Amniotic epithelial cell (primary cell): ENCODE measurements around the gene DNAH17.

Experiments
- DNase-seq: peaks from one replicate; pipeline ENCODE4 v3.0.0-alpha.2; 2010; ENCODE audit warnings: low read depth

The DNAH17 gene

DNA sequence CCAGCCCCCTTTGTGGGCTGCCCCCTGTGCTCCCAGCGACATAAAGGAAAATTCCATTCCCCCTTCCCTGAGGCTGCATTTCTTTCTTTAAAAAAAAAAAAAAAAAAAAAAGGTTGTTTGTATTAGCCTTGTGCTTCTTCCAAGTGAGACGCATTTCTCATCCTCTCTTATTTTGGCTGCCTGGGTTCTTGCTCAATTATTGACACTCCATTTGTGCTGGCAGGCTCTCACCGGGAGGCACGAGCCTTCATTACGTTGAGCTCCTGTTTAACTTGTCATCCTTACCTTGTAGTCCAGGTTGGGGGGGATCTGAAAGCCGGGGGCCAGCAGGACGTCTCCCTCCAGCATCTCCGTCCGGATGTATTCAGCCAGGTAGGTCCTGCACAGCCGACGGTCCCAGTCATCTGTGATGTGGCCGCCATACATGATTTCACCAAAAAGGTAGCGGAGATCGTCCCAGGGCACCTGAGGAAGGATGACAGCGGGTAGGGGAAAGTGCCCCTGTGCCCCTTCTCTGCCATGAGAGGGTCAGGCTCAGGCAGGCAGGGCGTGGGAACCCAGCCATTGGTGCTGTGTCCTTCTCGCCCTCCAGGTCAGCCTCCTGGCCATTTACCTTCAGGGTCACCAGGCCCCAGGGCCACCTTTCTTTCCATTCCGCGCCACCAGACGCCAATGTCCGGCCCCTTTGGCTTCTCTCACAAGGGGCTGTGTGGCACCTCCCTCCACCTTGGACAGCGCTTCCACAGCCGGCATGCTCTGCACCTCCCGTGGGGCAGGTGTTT is 148.2 kb downstream of the DNAH17 start:
- DNase-seq = no peak

DNA sequence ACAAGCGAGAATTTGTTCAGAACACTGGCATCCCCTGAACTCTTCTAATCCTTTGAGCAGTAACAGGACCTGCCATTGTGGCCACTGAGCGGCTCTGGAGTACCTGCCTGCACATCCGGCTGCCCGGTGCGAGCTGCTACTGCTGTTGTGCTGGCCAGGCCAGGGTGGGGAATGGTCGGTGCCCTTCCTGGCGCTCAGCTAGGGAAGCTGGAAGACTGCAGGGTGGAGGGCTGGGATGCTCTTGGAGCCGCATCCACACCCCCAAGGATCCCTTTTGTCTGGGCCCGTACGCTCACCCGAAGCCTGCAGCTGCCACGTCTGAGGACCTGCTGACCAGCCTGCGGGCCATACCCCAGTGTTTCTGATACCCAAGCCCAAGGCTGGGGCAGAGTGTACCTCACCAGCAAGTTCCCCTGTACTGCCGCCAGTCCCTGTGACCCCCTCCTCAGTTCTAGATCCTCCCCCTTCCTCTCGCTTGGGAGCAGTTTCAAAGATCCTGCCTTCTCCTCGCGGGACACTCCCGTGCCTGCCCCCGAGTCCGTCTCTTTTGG is 149.1 kb downstream of the DNAH17 start:
- no peak for DNase-seq

DNA sequence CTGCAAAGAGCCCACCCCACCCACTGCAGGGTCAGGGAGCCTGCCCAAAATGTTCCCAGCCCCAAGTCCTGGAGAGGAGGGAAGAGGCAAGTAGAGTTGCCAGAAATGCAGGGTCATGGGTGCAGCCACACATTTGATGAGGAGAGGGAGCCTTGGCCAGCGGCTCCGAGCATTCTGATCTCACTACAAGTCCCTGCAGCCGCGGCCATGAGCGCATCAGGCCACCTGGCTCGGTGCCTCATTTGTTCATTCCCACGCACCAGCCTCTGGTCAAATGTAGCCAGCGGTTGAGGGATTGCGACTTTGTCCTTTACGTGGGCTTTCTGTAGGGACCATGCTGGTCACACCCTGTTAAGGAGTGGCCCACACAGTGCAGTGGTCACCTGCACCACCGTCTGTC is 150.1 kb downstream of the DNAH17 start:
- DNase-seq = no peak

DNA sequence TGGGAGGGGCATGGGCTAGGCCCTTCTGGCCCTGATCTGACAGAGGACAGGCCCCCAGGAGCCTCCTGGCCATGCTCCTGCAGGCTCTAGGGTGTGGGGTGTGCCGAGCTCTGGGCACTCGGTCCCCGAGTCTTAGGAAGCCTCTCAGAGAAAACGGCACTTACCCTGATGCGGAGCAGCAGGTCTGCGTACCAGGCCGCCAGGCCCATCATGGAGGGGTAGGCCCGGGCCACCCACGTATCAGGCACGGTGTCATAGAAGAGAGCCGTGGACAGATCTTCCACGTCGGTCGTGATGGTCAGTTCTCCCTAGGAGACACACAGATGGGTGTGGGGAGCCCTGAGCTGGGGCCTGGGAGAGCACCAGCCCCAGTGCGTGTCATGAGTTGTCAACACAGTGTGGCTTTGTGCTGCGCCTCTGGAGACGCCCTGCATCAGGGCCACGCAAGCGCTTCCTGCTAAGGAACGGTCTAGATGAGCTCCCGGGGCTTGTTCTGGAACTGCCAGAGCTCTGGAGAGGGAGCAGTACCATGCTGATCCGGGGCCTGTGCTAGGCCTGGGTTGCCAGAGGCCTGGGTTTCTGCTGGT is 150.8 kb downstream of the DNAH17 start:
- no peak for DNase-seq

DNA sequence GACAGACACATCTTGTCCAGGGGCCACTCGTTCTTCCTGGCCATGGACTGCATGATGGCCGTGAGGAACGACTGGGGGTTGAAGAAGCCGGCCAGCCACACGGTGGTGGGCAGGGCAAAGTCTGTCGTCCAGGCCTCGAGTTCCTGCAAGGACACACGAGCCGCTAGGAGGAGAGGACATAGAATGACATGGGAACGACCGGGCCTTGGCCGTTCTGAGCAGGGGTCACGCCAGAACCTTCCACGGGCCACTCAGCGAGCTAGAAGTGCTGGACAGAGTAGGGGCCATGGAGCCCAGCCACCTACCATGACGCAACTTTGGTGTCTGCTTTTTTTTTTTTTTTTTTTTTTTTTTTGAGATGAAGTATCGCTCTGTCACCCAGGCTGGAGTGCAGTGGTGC is 151.8 kb downstream of the DNAH17 start:
- DNase-seq = no peak

DNA sequence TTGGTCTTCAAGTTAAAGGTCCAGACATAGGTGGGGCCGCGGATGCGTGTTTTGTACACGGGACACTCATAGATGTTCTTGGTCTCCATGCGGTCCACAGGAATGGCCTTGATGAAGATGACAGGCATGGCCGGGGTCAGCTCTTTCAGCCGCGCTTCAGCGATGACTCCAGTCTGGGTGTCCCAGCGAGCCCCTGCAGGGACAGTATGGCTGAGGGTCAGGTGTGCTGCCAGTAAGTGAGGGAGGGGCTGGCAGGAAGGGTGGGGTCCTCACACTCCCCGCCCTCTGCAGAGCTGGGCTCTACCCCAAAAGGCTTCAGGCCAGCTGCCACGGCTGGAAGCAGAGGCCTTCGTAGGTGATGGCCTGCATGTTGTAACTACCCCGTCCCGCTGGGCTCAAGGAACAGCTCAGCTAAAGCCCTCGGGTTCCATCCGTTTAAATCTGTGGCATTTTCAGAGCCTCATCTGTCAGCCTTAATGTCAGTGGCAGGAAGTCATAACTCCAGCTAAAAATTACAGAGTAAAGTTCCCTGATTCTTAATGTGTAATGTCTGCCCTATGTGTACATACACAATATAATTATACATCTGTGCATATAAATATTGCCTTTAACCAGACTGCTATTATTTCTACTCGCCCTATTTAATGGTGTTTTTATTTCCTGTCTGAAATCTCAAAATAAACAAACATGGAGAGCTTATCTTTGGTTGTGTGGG is 153.1 kb downstream of the DNAH17 start:
- DNase-seq = no peak

DNA sequence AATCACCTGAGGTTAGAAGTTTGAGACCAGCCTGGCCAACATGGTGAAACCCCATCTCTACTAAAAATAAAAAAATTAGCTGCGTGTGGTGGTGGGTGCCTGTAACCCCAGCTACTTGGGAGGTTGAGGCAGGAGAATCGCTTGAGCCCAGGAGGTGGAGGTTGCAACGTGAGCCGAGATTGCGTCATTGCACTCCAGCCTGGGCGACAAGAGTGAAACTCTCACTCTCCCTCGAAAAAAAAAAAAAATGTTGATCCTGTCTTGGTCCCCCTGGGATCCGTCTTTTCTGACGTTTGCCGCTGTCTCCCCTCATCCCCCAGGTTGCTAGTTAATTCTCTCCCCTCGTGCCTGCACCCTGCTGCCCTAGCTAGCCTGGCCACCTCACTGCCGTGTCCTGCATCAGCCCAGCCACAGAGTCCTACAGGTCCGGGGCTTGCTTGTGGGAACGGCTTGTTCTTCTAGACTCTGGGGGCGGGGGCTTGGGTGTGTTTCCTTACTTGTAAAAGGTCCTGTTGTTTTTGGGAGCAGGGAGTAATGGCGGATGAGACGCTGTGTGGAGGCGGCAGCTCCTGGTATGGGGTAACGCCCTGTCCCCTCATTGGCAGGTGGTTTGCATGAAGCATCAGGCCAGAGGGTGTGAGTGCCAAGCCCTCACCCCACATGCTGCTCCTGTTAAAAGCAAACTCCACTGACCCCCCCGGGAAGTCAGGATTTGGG is 154.2 kb downstream of the DNAH17 start:
- no peak for DNase-seq

DNA sequence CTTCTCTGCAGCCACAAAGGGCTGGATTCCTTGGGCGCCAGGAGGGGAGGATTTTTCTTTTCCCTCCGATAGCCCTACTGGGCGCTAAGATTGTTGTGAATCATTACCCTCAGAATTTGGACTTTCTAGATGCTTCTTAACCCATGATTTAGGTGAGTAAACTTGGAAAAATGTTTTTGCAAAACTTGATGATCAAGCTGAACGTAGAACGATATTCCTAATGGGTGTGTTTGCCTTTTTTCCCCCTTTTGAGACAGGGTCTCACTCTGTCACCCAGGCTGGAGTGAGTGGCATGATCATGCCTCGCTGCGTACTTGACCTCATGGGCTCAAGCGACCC is 155.0 kb downstream of the DNAH17 start:
- no peak for DNase-seq

DNA sequence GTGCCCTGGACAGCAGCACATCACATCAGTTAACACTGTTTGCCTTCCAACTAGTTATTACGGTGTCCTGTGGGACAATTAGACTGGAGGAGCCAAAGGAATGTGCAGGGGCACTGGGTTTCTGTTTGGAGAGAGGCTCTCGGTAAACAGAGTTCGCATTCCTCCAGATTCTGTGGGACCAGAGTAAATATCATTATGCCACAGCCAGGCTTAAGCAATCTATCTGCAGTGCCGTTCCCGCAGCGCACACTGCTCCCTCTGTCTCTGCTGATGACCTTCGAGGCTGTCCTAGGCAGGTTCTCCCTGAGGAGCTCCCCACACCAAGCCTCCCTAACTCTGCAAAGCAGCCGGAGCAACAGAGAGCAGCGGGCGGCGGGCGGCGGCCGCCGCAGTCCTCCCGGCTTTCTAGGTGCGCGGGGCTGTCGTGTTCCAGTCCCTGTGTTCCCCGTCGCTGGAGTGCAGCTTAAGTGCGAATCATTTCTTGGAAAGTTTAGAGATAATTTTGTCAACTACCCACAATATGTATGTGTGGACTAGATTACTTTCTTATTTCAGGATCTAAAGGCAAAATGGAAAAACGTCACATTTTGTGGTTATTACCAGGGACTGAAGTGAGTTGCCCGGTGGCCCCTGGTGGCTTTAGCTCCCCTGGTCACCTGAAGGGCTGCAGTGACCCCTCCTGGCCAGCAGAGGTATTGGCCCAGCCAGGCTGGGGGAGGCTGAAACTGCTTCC is 155.5 kb downstream of the DNAH17 start:
- peak; percentile 69 for DNase-seq

DNA sequence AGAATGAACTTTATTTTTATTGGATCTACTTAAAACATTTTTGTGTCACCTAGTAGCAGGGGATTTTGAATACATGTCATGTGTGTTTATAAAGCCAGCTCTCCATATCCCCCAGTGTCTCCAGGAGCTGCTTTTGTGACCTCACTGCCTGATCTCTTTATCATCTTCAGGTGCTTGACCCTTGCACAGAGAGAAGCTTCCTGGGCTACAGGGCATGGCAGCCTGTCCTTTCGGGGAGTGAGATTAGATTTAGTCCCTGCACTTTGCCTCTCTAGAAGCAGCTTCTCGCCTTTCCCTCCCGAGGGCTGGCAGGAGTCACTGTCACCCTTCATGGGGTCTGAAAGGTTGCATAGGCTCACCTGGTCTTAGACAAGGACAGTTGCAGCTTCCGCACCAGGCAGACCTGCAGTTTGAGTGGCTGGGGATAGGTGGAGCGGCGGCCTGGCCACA is 156.1 kb downstream of the DNAH17 start:
- DNase-seq = no peak

DNA sequence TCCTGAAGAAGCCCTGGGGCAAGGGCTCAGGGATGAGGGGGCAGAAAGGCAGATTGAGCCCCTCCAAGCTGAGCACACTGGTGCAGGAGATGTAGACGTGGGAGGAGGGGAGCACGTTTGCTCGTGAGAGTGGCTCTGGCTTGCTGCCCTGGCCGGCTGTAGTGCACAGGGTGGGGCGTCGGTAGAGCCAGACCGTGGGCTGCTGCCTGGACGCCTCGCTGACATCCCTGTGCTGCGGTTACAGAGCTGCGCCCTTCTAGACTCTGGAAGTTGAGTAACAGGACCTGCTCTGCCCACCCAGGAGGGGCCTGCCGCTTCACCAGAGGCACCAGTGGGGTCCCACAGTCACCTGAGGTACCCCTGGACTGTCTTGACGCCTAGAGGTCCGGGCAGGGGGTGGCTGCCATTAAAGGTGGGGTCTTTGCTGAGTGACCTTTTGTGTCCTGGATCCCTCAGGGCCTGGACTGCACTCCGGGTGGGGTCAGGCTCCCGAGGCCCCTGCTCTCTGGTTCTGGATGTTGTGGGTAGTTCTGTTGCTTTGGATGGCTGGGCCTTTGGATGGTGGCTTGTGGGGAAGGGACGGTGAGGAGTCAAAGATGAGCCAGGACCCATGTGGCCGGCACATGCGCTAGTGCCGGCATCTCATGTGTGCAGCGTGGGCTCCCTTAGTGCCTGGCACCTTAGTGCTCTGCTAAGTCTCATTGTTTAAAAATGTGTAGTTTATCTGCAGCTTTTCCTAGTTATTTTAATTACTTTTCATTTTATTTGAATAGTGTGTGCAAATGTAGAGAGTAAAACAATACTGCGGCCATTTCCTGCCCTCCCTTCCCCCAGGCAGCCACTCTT is 157.0 kb downstream of the DNAH17 start:
- DNase-seq = no peak

DNA sequence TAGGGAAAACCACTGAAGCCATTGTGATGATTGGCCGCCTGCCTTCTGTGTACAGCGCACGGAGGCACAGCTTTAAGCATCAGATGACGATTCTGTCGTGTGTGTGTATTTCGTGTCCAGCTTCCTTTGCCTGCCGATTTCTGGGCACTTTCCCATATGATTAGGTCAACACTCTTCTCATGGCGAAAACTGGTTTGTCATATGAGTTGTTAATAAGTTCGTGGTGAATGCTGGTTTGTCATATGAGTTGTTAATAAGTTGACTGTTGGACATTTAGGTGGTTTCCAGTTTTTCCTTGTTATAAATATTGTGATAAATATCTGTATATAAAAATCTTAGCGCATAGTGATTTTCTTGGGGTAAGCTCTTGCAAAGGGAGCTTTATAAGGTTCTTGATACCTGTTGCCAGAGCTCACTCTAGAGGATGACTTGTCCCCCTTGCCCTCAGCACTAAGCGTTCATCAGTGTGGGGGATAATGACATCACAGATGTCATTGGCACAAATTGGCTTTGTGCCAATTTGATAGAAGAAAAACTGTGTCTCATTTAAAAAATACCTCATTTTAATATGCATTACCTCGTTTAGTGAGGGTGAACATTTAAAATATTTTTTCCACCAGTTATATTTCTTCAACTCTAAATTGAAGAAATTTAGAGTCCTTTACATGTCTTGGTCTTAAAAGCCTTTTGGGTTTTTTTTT is 158.7 kb downstream of the DNAH17 start:
- DNase-seq = no peak

DNA sequence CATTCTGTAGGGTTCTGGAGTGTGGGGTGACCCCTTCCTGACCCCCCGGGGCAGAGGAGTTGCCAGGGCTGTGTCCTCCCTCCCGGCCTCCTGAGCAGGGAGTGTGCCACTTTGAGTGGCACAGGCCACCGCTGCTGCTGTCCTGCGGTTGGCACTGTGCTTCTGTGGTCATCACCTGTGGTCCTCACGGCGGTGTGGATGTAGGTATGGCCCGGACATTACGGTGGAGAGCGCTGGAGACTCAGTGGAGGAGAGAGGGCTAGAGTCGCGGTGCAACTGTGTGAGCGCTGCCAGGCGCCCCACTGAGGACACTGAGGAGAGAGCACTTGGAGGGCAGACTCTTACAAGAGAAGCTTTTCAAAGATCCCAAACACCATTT is 159.7 kb downstream of the DNAH17 start:
- no peak for DNase-seq

DNA sequence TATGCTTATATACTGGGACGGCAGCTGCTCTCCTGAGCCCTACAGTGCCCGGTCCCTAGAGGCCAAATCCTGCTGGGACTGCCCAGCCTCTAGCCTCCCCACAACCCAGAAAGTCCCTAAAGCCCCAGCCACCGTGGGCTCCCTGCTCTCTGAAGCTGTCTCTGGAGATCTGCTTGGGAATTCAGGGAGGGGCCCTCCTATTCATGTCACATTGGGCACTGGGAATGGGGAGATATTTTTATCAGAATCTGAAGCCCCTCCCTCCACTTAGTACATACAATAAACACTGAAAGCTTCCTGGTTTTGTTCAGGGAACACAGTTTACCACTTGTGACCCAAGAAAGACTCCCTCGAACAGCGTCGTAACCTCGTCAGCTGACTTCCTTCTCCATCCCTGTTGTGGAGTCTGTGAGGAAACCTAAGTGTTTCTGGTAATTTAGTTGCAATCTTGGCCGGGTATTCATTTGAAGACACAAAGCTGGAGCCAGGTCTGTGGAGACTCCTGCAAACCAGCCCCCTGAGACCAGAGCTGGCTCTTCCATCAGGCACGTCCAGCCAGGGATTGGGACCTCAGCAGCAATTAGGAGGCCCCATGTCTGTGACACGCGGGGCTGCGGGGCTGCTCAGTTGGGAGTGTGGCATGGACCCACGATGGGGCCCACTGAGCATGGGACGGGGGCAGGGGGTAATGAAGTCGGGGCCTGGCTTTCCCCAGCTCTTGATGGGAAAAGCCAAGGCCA is 160.2 kb downstream of the DNAH17 start:
- peak; percentile 81 for DNase-seq

DNA sequence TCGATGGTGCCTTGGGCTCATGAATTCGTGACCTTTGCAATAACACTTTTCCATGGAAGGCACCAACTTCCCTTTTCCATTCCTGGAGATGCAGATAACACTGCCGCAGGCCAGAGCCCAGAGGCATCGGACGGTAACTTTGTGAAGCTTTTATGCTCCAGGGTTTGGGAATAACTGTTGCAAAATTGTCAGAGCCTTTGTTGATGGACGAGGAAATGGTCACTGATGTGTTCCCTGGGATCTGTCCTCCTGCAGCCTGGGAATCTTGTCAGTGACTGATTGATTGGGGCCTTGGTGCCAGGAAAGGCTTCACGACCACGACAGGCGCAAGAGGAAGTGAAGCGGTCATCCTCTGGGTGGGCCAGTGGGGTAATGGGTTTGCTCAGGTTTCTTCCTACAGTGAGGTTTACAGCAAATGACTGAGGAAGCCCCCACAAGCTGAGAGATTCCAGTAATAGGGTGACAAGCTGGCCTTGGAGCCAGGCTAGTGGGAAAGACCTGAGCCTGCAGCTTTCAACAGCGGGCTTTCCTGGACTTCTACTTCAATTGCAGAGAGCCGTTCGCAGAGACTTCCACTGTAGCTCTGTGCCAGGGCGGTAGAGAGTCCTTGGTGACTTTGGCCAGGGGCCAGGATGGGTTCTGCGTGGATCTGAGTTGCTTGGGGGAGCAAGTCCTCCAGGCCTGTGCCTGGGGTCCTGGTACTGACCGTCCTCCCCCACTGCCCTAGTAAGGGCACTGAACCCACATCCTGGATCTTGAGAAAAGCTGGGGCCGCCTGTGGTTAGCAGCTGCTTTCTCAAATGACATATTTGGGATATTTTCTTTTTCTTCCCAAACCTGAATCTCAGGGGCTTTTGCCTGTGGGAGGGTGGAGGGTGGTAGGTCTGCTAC is 161.1 kb downstream of the DNAH17 start:
- peak; percentile 72 for DNase-seq

DNA sequence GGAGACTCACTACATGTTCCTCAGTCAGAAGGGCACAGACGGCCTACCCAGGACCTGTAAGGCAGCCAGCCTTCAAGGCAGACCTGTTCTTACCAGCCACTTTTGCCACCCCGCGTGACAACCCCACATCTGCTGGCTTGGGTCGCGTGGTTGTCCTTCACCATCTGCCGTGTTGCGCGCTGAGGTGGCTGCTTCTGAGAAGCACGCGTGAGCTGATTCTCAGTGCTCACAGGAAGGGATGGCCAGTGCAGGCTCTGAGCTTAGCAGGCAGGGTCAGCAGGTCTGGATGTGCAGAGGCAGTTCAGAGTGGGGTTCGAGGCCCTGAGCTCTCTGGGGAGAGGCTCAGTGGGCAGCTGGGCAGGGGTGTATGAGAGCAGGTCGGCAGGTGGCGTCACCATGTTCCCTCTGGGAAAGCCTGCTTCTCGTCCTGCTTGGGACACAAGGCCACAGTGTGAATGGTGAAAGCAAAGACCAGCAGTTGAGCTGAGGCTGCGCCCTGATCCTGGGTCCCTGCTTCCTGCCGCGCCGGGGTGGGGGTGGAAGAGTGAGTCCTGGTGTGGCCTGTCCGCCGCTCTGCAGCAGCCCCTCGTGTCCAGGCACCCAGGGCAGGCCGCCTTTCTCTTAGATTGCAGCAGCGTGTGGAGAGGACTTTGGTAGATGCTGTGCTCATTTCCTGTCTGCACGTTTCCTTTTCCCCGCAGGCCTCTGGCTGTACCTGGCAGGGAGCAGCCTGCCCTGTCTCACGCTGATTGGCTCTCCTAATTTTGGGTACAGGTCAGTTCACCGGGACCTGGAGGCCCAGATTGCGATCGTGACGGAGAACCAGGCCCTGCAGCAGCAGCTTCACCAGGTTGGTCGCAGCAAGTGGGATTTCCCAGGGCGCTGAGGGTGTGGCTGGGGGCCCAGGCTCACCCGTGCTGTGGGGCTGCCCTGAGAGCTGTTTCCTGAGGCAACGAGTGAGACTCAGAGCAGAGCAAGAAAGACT is 162.7 kb downstream of the DNAH17 start:
- no peak for DNase-seq

DNA sequence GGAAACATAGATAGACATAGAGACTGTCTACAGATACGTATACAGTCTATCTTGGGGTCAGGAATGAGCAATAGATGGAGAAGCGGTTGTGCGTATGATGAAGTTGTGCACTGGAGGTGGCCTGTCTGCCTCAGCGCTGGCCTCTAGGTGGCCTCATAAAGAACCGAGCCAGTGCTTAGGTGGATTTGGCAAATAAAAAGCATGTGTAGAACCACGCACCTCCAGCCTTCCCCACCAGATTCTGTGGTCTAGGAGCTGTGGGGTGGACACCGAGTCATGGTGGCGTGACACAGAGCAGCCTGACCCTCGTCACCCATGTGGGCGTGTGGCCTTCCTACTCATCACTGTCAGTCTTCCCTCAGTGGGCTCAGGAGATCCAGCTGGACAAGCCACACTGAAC is 164.8 kb downstream of the DNAH17 start:
- DNase-seq = peak; percentile 53
